HG02798 (cell line): ENCODE data around the gene PDE4D.
A peak's percentile ranks its signal among the peaks of the same experiment; 100 is the strongest.
"Not testable (repeated sequence)": the region's sequence is repeated elsewhere in the genome, so short reads cannot be mapped to it uniquely, and the experiment has no call there.

ENCODE experiments used
- ATAC-seq: cut with Tn5 transposase; IDR thresholded peaks from one replicate; pipeline ENCODE4 v1.9.1; 2021; ENCODE audit warnings: mild to moderate bottlenecking; ENCODE audit not compliant: unreplicated experiment, poor library complexity

PDE4D gene

GRCh38 chr5:59500014-59500413 is 393.5 kb downstream of the PDE4D start:
- no peak for ATAC-seq

- ATAC-seq, result no peak
These were observed 396.3 kb downstream of the PDE4D start for GRCh38 chr5:59497207-59497606.

GRCh38 chr5:59496524-59497134 is 396.9 kb downstream of the PDE4D start:
- peak; percentile 65 for ATAC-seq

GRCh38 chr5:59491945-59492344 is 401.6 kb downstream of the PDE4D start:
- no peak for ATAC-seq

- no peak for ATAC-seq
These were observed 404.0 kb downstream of the PDE4D start for GRCh38 chr5:59489551-59489950.

- no peak for ATAC-seq
These were observed 405.5 kb downstream of the PDE4D start for GRCh38 chr5:59487772-59488729.

GRCh38 chr5:59487068-59487686 is 406.3 kb downstream of the PDE4D start:
- no peak for ATAC-seq

GRCh38 chr5:59486508-59486907 is 407.0 kb downstream of the PDE4D start:
- ATAC-seq, result no peak

- ATAC-seq, result no peak
These were observed 407.7 kb downstream of the PDE4D start for GRCh38 chr5:59485629-59486439.

- ATAC-seq, result no peak
These were observed 408.4 kb downstream of the PDE4D start for GRCh38 chr5:59485107-59485506.

- peak; percentile 28 for ATAC-seq
These were observed 408.9 kb downstream of the PDE4D start for GRCh38 chr5:59484618-59485017.

- no peak for ATAC-seq
These were observed 409.5 kb downstream of the PDE4D start for GRCh38 chr5:59483971-59484472.

GRCh38 chr5:59479086-59479485 is 414.4 kb downstream of the PDE4D start:
- ATAC-seq, result no peak

- no peak for ATAC-seq
These were observed 419.2 kb downstream of the PDE4D start for GRCh38 chr5:59474324-59474723.

GRCh38 chr5:59473611-59474010 is 419.9 kb downstream of the PDE4D start:
- no peak for ATAC-seq

- ATAC-seq, result no peak
These were observed 422.1 kb downstream of the PDE4D start for GRCh38 chr5:59471463-59471862.

GRCh38 chr5:59467969-59468368 is 425.6 kb downstream of the PDE4D start:
- ATAC-seq, result no peak

GRCh38 chr5:59466271-59466670 is 427.3 kb downstream of the PDE4D start:
- no peak for ATAC-seq

- no peak for ATAC-seq
These were observed 428.6 kb downstream of the PDE4D start for GRCh38 chr5:59464969-59465368.

- not testable (repeated sequence) for ATAC-seq
These were observed 429.8 kb downstream of the PDE4D start for GRCh38 chr5:59463618-59464166.
